GM23338 (cell line): Measurements from ENCODE around the gene PPP1R9B. TPM values are rescaled to one million over a fixed set of nuclear protein-coding genes. Genes with fewer than 3 reads are reported as not detected.

Experiments used
- ATAC-seq: fragments of 200-7000 bp; cut with Tn5 transposase; 3 replicates; pipeline ENCODE4 v1.9.1; 2020
- DNase-seq: peaks from one replicate; pipeline ENCODE4 v3.0.0-alpha.2; 2015; ENCODE audit warnings: low spot score
- H2AFZ ChIP-seq: fragments of 200-600 bp; sonication (generic); 2 replicates; pipeline ENCODE4 v1.8.0; 2016; ENCODE audit warnings: antibody characterized with exemption, mild to moderate bottlenecking, moderate library complexity
- H3F3A ChIP-seq: fragments of 200-600 bp; sonication (generic); replicated peaks from 2 replicates; pipeline ENCODE4 v1.8.0; 2017; ENCODE audit warnings: antibody characterized with exemption, mixed run types, low read depth
- H3K27ac ChIP-seq: fragments of 200-600 bp; sonication (generic); 2 replicates; pipeline ENCODE4 v1.6.1; 2016; ENCODE audit warnings: low read depth
- H3K27me3 ChIP-seq: fragments of 200-600 bp; sonication (generic); 2 replicates; pipeline ENCODE4 v1.8.0; 2016; ENCODE audit warnings: mild to moderate bottlenecking, mixed run types, moderate library complexity; ENCODE audit not compliant: insufficient read depth
- H3K36me3 ChIP-seq: fragments of 200-600 bp; sonication (generic); 2 replicates; pipeline ENCODE4 v1.8.0; 2016; ENCODE audit warnings: mild to moderate bottlenecking; ENCODE audit not compliant: insufficient read depth
- H3K4me1 ChIP-seq: fragments of 200-600 bp; sonication (generic); 2 replicates; pipeline ENCODE4 v1.8.0; 2016; ENCODE audit warnings: mild to moderate bottlenecking, moderate library complexity; ENCODE audit not compliant: insufficient read depth
- H3K4me2 ChIP-seq: fragments of 200-600 bp; sonication (generic); 2 replicates; pipeline ENCODE4 v1.7.1; 2017; ENCODE audit warnings: mixed run types
- H3K4me3 ChIP-seq: fragments of 200-600 bp; sonication (generic); 2 replicates; pipeline ENCODE4 v1.6.1; 2016; ENCODE audit warnings: mixed run types
- H3K79me2 ChIP-seq: fragments of 200-600 bp; sonication (generic); replicated peaks from 2 replicates; pipeline ENCODE4 v1.8.0; 2017; ENCODE audit warnings: mild to moderate bottlenecking; ENCODE audit not compliant: insufficient read depth
- H3K9me2 ChIP-seq: fragments of 200-600 bp; sonication (generic); 2 replicates; pipeline ENCODE4 v1.8.0; 2017; ENCODE audit not compliant: insufficient read depth
- H4K20me1 ChIP-seq: fragments of 200-600 bp; sonication (generic); replicated peaks from 2 replicates; pipeline ENCODE4 v1.8.0; 2017; ENCODE audit warnings: mild to moderate bottlenecking; ENCODE audit not compliant: insufficient read depth
- H3K27ac Mint-ChIP-seq: 2 replicates; pipeline ENCODE4 v1.8.0; 2020; ENCODE audit warnings: inconsistent platforms, mild to moderate bottlenecking, moderate library complexity, mixed read lengths
- H3K27me3 Mint-ChIP-seq: 3 replicates; pipeline ENCODE4 v1.8.0; 2022; ENCODE audit warnings: low read depth, mild to moderate bottlenecking, moderate library complexity, mixed read lengths, inconsistent platforms; ENCODE audit not compliant: insufficient read depth, poor library complexity
- H3K36me3 Mint-ChIP-seq: 3 replicates; pipeline ENCODE4 v1.8.0; 2021; ENCODE audit warnings: low read depth, mild to moderate bottlenecking, inconsistent platforms, moderate library complexity, mixed read lengths
- H3K4me1 Mint-ChIP-seq: 3 replicates; pipeline ENCODE4 v1.8.0; 2020; ENCODE audit warnings: mild to moderate bottlenecking, inconsistent platforms, mixed read lengths
- H3K4me3 Mint-ChIP-seq: 3 replicates; pipeline ENCODE4 v1.8.0; 2021; ENCODE audit warnings: moderate library complexity, mild to moderate bottlenecking, inconsistent platforms, mixed read lengths
- H3K9me3 Mint-ChIP-seq: 3 replicates; pipeline ENCODE4 v1.8.0; 2020; ENCODE audit warnings: moderate library complexity, mild to moderate bottlenecking, inconsistent platforms, mixed read lengths
- ETS1 ChIP-seq: IDR thresholded peaks from 2 replicates; pipeline ENCODE4 v1.6.1; 2016; ENCODE audit warnings: antibody characterized with exemption
- EZH2phosphoT487 ChIP-seq: fragments of 200-600 bp; sonication (generic); IDR thresholded peaks from one replicate; pipeline ENCODE4 v1.8.1; 2018; ENCODE audit warnings: antibody characterized with exemption; ENCODE audit not compliant: unreplicated experiment
- JUNB ChIP-seq: IDR thresholded peaks from one replicate; pipeline ENCODE4 v1.6.1; 2016; ENCODE audit warnings: antibody characterized with exemption; ENCODE audit not compliant: unreplicated experiment
- POLR2AphosphoS5 ChIP-seq: IDR thresholded peaks from 2 replicates; pipeline ENCODE4 v1.6.1; 2016; ENCODE audit warnings: antibody characterized with exemption, low read depth
- polyA plus RNA-seq: library from polyadenylated mRNA; unstranded; fragments of >200 nt; fragmentation: Nextera tagmentation; extraction: Ambion mirVana; gene quantifications from 2 replicates; pipeline ENCODE4 v1.2.1, GENCODE V29; 2016
- total RNA-seq: library from RNA; depleted of rRNA; stranded (reverse); fragments of >200 nt; shearing (Covaris generic); gene quantifications from 2 replicates; pipeline ENCODE4 v1.2.3, GENCODE V29; 2014
- TF ChIP-seq, protein P1 (sequence below), 2 experiments: fragments of 200-600 bp in 1 of 2; sonication (generic) in 1 of 2; conservative IDR thresholded peaks; 2 replicates each; pipeline versions ENCODE4 v1.5.1 to v1.6.1; 2016 to 2017; ENCODE audit warnings: antibody characterized with exemption in 2 of 2, low read depth in 2 of 2, mild to moderate bottlenecking in 2 of 2, moderate library complexity in 1 of 2
- TF ChIP-seq, protein P2 (sequence below): fragments of 250-450 bp; sonication (Bioruptor Pico); IDR thresholded peaks from 2 replicates; pipeline ENCODE4 v1.5.0; 2020; ENCODE audit warnings: mild to moderate bottlenecking, moderate library complexity
- TF ChIP-seq, protein P3 (sequence below): IDR thresholded peaks from one replicate; pipeline ENCODE4 v1.6.1; 2018; ENCODE audit warnings: antibody characterized with exemption; ENCODE audit not compliant: unreplicated experiment

PPP1R9B gene
- total and polyA plus RNA-seq, 2 experiments from 2014 or later, result 2.1 to 10.5 TPM

DNA sequence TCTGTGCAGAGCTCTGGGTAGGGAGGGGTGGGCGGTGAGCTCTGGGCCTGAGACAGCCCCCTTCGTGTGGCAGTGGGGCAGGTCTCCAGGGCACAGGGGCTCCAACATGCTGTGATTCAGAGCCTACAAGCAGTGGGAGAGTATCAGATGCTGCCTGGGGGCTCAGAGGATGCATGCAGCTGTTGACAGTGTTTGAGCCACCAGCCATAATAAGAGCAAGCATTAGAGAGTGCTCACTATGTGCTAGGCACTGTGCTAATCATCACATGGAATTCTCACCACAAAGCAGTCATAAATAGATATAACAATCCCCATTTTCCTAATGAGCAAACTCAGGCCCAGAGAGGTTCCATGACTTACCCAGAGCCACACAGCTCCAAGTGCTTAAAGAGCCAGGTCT, 47.2 kb downstream of the PPP1R9B start:
- no peaks in the 10 kb centered on the region for H3K9me2 ChIP-seq
- H3K4me1 Mint-ChIP-seq, result peaks cover 17% of the 10 kb centered on the region
- no peaks in the 10 kb centered on the region for H3K27me3 ChIP-seq
- H3F3A ChIP-seq, result no peaks in the 10 kb centered on the region
- H3K4me3 Mint-ChIP-seq, result no peak overlapping the region
- no peak overlapping the region for H3K27ac ChIP-seq
- no peak for ATAC-seq
- no peak overlapping the region for H3K4me2 ChIP-seq
- no peaks in the 10 kb centered on the region for H3K9me3 Mint-ChIP-seq
- no peak for TF ChIP-seq POLR2AphosphoS5
- no peak for TF ChIP-seq EZH2phosphoT487
- H3K27me3 Mint-ChIP-seq, result peaks cover 15% of the 10 kb centered on the region
- no peak overlapping the region for H3K27ac Mint-ChIP-seq
- H4K20me1 ChIP-seq, result no peaks in the 10 kb centered on the region
- no peaks in the 10 kb centered on the region for H3K36me3 ChIP-seq
- H3K36me3 Mint-ChIP-seq, result peaks cover 2% of the 10 kb centered on the region; the same call in 1 of the 3 replicates
- no peak for DNase-seq
- H3K79me2 ChIP-seq, result no peaks in the 10 kb centered on the region
- peaks cover 13% of the 10 kb centered on the region; the same call in 1 of the 2 replicates for H3K4me1 ChIP-seq
- no peak overlapping the region for H2AFZ ChIP-seq
- H3K4me3 ChIP-seq, result no peak overlapping the region

DNA sequence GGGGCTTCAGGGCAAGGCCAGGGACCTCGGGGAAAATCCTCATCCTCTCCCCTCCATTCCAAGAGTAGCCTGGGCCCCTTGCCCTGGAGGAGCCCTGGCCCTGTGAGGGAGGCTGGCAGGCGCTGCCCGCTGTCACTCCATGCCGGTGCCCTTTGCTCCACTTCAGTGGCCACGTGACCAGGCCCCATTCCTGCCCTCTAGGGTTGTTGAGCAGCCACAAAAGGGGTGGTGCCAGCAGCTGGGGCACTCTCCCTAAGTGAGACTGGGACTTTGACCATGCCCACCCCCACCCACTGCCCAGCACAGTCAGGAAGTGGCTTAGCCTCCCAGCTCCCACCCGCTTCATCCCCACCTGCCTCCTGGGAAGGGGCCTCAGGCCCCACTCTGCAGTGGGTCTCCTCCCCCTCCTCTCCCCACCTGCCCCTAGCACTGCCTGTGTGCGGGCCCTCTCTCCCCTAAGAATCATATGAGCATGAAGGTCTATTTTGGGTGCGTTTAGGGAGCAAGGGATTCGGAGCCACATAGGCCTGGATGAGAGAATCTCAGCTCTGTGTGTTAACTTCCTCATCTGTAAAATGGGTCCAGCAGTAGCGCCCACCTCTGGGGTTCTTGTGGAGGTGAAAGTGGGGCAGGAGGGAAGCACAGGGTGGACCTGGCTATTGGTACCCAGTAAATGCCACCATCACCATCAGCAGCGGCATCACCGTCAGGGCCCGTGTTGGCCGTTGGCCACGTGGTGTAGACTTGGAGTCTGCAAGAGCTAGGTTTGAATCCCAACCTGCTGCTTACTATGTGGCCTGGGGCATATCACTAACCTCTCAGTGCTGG, 48.1 kb downstream of the PPP1R9B start:
- ATAC-seq (peak; percentile 6; the same call in 1 of the 3 replicates), DNase-seq (no peak)
- H3K27ac Mint-ChIP-seq, result no peak overlapping the region
- H3K27me3 Mint-ChIP-seq, result peaks cover 14% of the 10 kb centered on the region
- Histone ChIP-seq H3K27me3 (no peaks in the 10 kb centered on the region), H4K20me1 (no peaks in the 10 kb centered on the region), H3K9me2 (no peaks in the 10 kb centered on the region), H3K4me1 (peaks cover 13% of the 10 kb centered on the region; the same call in 1 of the 2 replicates), H3K79me2 (no peaks in the 10 kb centered on the region), H3K4me3 (no peak overlapping the region), H3K4me2 (peak overlapping the region; percentile 62; the same call in 1 of the 2 replicates), H2AFZ (no peak overlapping the region), H3F3A (no peaks in the 10 kb centered on the region), H3K36me3 (no peaks in the 10 kb centered on the region), H3K27ac (no peak overlapping the region)
- no peak overlapping the region for H3K4me3 Mint-ChIP-seq
- H3K9me3 Mint-ChIP-seq, result no peaks in the 10 kb centered on the region
- peaks cover 17% of the 10 kb centered on the region for H3K4me1 Mint-ChIP-seq
- peaks cover 2% of the 10 kb centered on the region; the same call in 1 of the 3 replicates for H3K36me3 Mint-ChIP-seq
- TF ChIP-seq ETS1 (no peak), JUNB (no peak), POLR2AphosphoS5 (no peak)
- TF ChIP-seq, protein P1, sequence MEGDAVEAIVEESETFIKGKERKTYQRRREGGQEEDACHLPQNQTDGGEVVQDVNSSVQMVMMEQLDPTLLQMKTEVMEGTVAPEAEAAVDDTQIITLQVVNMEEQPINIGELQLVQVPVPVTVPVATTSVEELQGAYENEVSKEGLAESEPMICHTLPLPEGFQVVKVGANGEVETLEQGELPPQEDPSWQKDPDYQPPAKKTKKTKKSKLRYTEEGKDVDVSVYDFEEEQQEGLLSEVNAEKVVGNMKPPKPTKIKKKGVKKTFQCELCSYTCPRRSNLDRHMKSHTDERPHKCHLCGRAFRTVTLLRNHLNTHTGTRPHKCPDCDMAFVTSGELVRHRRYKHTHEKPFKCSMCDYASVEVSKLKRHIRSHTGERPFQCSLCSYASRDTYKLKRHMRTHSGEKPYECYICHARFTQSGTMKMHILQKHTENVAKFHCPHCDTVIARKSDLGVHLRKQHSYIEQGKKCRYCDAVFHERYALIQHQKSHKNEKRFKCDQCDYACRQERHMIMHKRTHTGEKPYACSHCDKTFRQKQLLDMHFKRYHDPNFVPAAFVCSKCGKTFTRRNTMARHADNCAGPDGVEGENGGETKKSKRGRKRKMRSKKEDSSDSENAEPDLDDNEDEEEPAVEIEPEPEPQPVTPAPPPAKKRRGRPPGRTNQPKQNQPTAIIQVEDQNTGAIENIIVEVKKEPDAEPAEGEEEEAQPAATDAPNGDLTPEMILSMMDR (conservative IDR thresholded peaks at IDR 0.05; ENCODE audit: low read depth in 2 of 2), result no peak
- TF ChIP-seq, protein P2, sequence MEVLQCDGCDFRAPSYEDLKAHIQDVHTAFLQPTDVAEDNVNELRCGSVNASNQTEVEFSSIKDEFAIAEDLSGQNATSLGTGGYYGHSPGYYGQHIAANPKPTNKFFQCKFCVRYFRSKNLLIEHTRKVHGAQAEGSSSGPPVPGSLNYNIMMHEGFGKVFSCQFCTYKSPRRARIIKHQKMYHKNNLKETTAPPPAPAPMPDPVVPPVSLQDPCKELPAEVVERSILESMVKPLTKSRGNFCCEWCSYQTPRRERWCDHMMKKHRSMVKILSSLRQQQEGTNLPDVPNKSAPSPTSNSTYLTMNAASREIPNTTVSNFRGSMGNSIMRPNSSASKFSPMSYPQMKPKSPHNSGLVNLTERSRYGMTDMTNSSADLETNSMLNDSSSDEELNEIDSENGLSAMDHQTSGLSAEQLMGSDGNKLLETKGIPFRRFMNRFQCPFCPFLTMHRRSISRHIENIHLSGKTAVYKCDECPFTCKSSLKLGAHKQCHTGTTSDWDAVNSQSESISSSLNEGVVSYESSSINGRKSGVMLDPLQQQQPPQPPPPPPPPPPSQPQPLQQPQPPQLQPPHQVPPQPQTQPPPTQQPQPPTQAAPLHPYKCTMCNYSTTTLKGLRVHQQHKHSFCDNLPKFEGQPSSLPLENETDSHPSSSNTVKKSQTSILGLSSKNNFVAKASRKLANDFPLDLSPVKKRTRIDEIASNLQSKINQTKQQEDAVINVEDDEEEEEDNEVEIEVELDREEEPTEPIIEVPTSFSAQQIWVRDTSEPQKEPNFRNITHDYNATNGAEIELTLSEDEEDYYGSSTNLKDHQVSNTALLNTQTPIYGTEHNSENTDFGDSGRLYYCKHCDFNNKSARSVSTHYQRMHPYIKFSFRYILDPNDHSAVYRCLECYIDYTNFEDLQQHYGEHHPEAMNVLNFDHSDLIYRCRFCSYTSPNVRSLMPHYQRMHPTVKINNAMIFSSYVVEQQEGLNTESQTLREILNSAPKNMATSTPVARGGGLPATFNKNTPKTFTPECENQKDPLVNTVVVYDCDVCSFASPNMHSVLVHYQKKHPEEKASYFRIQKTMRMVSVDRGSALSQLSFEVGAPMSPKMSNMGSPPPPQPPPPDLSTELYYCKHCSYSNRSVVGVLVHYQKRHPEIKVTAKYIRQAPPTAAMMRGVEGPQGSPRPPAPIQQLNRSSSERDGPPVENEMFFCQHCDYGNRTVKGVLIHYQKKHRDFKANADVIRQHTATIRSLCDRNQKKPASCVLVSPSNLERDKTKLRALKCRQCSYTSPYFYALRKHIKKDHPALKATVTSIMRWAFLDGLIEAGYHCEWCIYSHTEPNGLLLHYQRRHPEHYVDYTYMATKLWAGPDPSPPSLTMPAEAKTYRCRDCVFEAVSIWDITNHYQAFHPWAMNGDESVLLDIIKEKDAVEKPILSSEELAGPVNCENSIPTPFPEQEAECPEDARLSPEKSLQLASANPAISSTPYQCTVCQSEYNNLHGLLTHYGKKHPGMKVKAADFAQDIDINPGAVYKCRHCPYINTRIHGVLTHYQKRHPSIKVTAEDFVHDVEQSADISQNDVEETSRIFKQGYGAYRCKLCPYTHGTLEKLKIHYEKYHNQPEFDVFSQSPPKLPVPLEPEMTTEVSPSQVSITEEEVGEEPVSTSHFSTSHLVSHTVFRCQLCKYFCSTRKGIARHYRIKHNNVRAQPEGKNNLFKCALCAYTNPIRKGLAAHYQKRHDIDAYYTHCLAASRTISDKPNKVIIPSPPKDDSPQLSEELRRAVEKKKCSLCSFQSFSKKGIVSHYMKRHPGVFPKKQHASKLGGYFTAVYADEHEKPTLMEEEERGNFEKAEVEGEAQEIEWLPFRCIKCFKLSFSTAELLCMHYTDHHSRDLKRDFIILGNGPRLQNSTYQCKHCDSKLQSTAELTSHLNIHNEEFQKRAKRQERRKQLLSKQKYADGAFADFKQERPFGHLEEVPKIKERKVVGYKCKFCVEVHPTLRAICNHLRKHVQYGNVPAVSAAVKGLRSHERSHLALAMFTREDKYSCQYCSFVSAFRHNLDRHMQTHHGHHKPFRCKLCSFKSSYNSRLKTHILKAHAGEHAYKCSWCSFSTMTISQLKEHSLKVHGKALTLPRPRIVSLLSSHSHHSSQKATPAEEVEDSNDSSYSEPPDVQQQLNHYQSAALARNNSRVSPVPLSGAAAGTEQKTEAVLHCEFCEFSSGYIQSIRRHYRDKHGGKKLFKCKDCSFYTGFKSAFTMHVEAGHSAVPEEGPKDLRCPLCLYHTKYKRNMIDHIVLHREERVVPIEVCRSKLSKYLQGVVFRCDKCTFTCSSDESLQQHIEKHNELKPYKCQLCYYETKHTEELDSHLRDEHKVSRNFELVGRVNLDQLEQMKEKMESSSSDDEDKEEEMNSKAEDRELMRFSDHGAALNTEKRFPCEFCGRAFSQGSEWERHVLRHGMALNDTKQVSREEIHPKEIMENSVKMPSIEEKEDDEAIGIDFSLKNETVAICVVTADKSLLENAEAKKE (CRISPR knock-in tag), result no peak
- TF ChIP-seq, protein P3, sequence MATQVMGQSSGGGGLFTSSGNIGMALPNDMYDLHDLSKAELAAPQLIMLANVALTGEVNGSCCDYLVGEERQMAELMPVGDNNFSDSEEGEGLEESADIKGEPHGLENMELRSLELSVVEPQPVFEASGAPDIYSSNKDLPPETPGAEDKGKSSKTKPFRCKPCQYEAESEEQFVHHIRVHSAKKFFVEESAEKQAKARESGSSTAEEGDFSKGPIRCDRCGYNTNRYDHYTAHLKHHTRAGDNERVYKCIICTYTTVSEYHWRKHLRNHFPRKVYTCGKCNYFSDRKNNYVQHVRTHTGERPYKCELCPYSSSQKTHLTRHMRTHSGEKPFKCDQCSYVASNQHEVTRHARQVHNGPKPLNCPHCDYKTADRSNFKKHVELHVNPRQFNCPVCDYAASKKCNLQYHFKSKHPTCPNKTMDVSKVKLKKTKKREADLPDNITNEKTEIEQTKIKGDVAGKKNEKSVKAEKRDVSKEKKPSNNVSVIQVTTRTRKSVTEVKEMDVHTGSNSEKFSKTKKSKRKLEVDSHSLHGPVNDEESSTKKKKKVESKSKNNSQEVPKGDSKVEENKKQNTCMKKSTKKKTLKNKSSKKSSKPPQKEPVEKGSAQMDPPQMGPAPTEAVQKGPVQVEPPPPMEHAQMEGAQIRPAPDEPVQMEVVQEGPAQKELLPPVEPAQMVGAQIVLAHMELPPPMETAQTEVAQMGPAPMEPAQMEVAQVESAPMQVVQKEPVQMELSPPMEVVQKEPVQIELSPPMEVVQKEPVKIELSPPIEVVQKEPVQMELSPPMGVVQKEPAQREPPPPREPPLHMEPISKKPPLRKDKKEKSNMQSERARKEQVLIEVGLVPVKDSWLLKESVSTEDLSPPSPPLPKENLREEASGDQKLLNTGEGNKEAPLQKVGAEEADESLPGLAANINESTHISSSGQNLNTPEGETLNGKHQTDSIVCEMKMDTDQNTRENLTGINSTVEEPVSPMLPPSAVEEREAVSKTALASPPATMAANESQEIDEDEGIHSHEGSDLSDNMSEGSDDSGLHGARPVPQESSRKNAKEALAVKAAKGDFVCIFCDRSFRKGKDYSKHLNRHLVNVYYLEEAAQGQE, result no peak
